SHP77 (cell line): Measurements from ENCODE around the gene ARHGEF9.
"Not testable (repeated sequence)": the region's sequence is repeated elsewhere in the genome, so short reads cannot be mapped to it uniquely, and the experiment has no call there.

Experiments
- DNase-seq, 2 experiments: peaks; one replicate each; lab custom pipeline; 2025; lab: John Stamatoyannopoulos, UW

The ARHGEF9 gene

DNA sequence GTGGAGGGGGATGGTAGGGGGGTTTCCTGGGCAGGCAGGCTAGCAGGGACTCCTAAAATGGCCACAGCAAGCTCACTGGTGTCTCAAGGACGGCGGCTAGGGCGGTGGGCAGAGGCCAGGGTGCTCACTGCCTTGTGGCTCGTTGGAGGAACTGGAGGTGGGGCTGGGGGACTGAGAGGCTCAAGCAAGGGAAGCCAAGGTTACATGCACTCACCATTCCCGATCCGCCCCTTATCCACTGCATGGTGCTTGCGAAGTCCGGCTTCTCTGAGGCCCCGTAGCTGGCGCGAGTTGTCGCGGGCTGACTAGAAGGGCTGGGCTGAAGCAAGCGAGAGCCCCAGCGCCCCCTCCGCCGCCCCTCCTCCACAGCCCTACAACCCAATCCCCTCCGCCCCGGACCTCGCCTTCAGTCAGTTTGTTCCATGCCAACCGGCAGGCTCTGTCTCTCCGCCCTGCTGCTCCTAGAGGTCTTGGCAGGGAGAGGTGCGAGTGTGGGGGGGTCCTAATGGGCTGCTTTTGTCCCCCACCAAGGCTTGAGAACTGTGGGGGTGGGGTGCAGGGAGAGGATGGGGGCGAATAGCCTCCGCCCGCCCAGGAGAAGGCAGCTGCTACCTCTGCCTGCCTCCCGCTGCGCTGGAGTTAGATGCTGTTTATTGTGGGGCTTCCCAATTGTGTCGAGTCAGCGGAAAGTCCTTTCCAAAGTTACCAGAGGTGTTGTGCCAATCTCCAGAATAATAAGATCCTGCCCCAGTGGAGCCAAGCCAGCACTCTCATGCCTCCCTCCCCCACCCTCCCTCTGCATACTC is at the start of gene ARHGEF9:
TSS of gene ARHGEF9 (minus strand) at position 313 of the 806 bp plus-strand sequence. CDS start at position 244, 69 bp downstream.
- peak in 1 of 2 experiments; percentile 27 for DNase-seq

DNA sequence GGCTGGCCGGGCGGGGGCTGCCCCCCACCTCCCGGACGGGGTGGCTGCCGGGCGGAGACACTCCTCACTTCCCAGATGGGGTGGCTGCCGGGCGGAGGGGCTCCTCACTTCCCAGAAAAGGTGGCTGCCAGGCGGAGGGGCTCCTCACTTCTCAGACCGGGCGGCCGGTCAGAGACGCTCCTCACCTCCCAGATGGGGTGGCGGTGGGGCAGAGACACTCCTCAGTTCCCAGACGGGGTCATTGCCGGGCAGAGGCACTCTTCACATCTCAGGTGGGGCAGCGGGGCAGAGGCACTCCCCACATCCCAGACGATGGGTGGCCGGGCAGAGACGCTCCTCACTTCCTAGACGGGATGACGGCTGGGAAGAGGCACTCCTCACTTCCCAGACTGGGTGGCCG is 40.4 kb upstream of the ARHGEF9 start:
- DNase-seq = not testable (repeated sequence)

DNA sequence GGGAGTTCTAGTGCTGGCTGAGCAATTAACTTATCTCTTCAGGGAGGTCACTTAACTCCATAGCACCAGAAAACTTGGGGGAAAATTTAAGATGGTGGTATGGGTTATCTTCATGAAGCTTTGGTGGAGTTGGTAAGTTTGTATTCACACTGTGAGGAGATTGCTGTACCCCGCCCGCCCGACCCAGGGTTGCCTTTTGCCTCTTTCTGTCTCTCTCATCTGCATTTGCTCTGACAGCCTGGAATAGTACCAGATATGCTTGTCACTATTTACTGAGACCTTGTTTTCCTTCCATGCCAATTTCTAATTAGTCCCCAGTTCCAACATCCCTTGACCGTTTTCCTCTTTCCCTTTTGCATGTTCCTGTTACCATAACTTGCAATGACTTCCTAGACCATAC is 33.1 kb upstream of the ARHGEF9 start:
- DNase-seq = no peak

DNA sequence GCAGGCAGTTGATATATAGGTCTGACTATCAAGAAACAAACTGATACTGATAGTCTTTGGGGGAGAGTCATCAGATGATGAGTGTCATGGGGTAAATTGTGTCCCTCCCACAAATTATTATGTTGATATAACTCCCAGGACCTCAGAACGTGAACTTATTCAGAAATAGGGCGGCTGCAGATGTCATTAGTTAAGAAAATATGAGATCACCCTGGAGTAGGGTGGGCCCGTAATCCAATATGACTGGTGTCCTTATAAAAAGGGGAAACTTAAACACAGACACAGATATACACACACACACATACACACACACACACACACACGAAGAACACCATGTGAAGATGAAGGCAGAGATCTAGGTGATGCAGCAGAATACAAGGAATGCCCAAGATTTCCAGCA is 32.7 kb upstream of the ARHGEF9 start:
- no peak for DNase-seq

DNA sequence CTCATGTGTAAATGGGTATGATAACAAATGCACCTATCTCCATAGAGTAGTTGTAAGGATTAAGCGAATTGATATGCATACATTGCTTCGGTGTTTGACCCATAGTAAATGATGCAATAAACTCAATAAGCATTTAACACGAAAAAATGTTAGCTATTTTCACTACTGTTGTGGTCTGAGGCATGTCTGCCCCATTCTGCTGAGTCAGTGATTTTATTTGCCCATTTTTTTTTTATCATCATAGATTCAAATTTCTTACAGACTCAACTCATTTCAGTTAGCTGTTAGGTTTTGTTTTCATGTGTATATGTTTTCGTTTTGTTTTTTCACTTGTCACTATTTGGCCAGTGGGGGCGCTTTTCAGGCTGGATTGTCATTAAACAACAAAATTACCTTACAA is 27.8 kb upstream of the ARHGEF9 start:
- no peak for DNase-seq

DNA sequence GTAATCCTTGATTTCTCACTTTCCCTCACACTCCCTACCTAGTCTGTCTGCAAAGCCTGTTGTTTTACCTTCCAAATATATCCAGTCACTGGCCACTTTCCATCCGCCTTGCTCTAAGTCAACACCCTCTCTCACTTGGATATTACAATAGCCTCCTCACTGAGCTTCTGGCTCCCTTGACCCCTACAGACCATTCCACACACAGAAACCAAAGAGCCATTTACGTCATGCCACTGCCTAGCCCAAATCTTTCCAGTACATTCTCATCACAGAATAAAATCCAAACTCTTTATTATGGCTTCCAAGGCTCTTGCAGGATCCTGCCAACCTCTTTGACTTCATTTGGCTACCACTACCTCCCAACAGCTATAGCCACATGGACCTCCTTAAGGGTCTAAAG is 25.7 kb upstream of the ARHGEF9 start:
- no peak for DNase-seq

DNA sequence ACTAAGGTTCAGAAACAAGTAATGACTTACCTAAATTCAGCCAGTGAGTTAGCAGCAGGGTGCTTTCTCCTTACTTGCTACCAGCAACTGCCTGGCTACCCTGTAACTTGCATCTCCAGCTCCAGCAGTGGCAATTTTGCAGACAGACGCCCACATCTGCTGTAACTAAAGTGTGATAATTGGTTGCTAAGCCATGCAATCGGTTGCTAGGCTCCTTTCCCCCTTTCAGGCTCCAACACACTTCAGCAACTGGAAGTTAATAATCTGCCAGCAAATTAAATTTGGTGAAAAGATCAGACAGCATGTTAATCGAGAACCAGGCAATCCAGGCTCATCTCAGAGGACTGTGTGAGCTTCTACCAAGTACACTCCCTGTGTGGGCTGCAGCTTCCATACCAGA is 24.2 kb upstream of the ARHGEF9 start:
- no peak for DNase-seq

DNA sequence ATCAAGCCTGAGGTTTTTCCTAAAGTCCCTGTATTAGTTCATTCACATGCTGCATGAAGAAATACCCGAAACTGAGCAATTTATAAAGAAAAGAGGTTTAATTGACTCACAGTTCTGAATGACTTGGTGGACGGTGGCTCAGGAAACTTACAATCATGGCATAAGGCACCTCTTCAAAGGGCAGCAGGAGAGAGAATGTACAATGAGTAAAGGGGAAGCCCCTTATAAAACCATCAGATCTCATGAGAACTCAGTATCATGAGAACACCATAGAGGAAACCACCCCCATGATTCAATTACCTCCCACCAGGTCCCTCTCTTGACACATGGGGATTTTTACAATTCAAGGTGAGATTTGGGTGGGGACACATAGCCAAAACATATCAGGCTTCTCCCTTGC is 10.4 kb upstream of the ARHGEF9 start:
- DNase-seq = not testable (repeated sequence)

DNA sequence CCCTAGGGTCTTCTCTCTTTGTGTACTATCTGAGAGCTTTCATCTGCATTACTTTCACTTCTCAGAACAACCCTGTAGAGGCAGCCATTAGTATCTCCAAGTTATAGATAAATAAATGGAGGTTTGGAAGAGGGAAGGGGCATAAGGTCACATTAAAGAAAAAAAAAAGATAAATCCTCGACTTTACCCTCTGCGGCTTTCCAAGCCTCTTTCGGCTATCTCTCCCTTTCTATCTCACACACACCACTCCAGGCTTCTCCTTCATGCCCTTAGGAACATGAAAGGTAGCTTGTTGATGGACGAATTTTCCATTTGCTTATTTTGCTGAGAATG is 660 bp upstream of the ARHGEF9 start:
- DNase-seq = no peak

DNA sequence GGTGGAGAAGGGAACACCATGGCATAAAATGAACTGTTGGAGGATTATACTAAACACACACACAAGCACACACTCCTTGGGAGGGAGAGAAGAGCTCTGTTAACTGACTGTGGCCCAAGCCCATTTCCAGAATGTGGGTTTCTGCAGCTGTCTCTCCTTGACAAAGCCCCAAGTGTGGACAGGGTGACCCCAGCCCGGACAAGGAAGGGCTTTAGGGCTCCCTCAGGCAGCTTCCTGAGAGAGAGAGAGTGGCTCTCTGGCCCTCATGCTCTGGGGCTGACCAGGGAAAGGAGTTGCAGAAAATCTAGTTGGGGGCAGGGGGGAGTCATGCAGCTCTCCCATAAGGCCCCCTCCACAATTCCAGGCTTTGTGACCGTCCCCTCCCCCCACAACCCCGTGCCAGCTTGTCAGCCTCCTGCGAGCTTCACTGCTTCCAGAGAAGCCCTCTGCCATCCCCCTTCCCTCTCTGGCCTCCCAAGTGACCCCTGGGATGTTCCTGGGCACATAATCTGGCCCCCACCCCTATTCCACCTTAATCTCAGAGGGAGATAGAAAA is 590 bp downstream of the ARHGEF9 start:
- DNase-seq = no peak

DNA sequence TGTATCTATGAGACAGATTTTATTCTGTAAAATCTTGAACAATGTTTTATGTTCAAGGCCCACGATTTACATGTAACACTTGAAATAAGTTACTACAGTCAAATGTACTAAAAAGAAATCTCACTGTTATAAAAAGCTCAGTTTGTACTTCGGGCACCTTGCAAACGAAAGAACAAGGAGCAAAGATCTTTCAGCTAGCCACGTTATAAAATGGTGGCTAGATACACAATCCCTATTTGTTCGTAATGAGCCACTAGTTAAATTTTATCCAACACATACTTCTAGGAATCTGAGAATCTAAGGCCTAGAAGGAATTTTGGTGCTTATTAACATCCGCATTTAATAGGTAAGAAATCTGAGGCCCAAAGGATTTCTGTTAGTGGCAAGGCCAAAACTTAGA is 2.5 kb downstream of the ARHGEF9 start:
- no peak for DNase-seq

DNA sequence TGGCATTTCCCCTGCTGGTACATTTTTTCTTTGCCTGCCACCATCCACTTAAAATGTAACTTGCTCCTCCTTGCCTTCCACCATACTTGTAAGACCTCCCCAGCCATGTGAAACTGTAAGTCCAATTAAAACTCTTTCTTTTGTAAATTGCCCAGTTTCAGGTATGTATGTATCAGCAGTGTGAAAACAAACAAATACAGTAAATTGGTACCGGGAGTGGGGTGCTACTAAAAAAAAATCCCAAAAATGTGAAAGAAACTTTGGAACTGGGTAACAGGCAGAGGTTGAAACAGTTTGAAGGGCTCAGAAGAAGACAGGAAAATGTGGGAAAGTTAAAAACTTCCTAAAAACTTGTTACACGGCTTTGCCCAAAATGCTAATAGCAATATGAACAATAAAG is 16.3 kb downstream of the ARHGEF9 start:
- DNase-seq = no peak

DNA sequence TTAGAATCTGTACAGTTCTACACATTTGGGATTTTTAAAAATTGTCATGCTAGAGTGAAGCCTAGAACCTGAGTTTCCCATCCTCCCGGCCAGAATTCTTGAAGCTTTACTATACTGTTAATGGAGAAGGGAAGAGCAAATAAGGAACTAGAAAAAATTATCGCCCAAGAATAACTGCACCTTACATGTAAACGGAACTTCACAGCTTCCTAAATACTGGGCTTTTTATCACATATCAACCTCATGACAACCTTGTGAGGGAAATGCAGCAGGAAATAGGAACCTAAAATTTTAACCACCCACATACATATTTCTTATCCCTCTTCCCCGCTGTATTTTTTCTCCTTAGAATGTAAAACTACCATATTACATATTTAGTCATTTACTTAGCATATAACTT is 19.3 kb downstream of the ARHGEF9 start:
- DNase-seq = no peak

DNA sequence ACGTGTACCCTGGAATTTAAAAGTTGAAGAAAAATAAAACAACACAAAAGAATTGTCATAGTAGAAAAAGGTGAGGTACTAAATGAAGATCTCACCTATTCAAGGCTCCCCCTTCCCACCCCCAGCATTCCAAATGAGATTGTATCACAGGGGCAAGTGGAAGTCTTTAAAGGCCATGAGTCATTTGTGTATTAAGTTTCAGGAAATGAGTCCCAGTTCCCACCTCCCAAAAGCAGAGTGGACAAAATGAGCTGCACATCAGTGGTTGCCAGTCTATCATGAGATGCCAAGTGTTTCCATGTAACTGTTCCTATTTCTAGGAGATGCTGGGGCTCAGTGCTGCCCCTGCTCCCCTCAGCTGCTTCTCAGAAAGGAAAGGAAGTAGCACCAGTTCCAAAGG is 20.1 kb downstream of the ARHGEF9 start:
- DNase-seq = no peak

DNA sequence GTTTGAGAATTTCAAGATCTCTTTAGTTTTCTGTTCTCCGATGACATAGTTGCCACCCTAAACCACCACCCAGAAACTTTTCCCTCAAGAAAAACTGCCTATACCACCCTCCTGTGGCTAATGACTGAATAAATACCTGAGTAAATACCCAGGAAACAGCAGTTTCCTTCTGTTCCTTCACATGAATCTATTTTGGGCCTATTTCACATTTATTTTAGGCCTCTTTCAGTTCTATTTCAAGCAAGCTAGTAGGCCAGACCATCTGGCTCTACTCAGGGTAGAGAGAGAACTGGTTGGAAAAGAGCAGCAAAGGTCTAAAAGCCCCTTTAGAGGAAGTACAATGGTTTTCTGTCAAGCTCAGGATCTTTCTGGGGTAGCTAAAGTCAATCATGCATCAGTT is 23.4 kb downstream of the ARHGEF9 start:
- no peak for DNase-seq

DNA sequence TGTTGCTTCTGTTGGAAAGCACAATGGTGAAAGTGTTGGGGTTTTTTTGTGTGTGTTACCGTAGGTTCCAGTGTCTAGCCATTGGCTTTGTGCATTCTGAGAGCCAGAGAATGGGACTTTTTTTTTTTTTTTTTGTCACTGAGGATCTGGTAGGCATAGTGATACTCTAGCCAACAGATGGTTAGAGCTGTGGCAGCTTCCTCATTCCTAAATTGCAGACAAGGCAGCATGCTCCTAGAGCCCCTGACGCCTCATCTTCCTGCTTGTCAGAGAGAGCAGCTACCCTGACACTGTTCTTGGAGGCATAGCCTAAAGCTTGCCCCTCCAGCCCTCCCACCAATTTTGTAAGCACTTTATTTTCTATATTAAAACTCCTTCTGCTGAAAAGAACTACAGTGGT is 27.0 kb downstream of the ARHGEF9 start:
- DNase-seq = no peak

DNA sequence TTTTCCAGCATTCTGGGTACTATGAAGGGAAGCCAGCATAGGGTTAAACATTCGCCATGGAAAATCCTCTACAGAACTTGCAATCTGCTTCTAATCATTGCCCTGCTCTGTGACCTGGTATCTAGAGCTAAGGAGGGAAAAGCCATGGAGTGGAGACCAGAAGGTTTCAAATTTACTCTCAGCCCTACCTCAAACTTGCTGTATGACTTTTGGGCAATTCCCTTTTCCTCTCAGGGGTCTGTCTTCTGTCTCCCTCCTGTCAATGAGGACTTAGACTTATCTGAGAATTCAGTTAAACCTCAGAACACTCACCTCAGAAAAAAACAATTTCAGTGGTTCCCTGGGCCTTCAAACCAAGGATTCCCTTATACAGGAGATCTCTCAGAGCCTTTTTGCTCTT is 29.1 kb downstream of the ARHGEF9 start:
- no peak for DNase-seq

DNA sequence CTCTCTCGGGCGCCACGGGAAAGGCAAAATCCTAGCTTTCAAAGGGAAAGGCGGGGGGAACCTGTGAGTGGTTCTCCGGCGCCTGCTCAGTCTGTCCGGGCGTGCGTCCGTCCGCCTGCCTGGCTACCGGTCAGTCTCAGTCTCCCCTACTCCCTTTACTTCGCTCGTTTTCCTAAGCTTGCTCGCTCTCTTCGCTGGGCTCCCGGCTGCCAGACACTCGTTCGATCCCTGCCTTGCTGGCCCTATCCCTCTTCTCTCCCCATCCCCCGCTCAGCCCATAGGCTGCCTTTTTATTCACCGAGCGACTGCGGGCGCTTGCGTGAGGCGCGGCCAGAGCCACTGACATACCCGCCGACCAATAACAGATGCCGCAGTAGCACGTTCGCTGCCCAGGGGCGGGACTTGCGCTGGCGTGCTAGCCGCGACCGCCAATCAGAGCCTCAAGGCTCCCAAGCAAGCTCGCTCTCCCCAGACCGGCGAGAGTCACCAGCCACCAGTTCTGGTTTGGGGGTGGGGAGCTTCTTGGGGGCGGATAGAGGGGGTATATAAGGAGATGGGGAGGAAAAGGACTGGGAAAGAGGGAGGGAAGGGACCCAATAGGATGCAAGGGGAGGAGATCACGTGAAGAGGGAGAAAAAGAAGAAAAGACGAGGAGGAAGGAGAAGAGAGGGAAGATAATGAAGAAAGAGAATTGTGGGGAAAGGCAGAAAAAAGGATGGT is 30.0 kb downstream of the ARHGEF9 start:
- DNase-seq = peak; percentile 71 to 87

DNA sequence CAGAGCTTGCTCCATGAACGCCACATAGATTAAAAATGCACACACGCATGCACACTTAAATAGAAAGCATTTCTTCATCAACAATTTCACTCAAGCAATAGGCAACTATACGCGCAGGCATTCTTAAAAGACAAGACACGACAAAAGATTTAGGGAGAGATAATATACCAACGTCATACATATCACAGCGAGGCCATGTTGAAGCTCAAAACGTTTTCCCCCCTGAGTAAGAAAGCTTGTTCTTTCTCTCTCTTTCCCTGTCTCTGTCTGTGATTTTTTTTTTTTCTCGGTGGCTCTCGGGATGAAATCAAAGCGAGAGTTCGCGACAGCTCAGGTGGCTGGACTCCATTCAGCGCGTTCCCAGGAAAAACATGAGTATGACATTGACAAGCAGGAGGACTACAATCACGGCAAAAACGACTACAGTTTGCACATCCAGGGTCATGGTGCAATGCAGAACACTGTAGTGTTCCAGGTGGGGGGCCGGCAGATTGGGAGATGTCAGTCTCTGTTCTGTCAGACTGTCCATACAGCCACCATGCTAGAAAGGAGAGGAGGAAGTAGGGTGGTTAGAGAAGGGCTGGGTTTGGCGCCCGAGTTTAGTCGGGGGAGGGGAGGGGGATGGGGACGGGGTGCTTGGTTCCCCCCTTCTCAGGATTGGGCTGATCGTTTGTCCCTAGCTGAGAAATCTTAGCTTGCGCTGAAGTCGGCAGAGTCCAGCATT is 30.7 kb downstream of the ARHGEF9 start:
- no peak for DNase-seq

DNA sequence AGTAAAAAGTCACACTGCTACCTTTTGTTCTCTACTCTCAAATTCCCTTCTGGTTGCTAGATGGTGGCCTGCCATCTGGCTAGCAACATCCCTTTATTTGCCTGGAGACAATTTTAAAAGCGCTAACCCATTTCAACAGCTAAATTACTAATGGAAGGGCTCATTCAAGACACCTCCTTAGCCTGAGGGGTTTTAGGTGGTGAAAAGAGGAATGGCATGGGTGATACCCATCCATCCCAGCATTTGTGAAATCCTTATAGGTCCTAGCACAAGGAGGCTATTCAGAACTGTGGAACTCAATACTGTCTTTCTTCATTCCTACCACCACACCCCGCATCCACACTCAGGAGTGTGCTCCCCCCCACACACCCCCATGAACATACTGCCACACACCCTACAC is 33.5 kb downstream of the ARHGEF9 start:
- no peak for DNase-seq

DNA sequence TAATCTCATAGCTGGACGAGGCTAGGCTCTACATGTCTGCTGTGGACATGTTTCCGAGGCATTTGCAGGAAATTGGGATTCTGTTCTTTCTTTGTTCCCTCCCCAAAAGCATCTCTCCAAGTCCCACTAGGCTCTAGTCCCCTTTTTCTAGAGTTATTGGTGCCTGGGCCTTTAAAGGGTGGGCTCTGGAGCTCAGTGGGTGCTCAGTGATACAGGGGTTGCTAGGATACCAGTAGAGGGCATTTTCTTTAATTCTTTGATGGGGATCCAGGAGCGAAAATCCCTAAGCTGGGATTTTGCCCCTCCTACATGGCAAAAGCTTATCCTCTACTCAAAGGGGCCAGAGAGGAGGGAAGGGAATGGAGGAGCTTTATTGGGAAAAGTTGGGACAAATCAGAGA is 34.2 kb downstream of the ARHGEF9 start:
- DNase-seq = no peak

DNA sequence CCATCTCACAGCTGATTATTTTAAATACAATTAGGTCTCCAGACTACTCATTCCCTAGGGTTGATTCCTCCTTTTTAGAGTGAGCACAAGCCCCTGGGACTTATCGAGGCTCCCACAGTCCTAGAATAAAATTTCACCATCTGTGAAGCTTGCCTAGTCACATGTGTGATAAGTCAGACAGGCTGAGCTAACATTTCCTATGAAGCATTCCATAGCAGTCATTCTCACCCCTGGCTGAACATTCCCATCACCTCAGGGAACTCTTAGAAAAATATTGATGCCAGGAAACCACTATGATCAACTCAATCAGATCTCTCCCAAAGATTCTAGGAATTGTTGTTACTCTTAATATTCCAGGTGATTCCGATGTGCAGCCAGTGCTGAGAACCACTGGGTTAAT is 37.7 kb downstream of the ARHGEF9 start:
- DNase-seq = no peak

DNA sequence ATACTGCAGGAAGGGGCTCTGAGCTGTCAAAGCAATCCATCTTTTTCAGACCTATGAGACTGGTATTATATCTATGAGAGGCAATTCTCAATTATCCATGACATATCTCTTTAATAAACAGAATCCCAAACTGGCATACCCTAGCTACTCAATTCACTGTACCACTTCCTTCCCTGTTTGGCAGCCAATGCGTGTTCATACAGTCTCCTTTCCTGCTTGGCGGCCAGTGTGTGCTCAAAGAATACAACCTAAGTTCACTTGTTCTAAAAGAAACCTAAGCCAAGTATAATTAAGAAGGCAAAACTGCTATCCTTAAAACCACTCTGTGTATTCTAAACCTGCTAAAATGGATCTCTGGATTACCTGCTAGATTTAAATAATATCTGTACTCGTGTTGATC is 38.3 kb downstream of the ARHGEF9 start:
- DNase-seq = no peak
